Measurements from ENCODE around the gene HDAC2.
"Not testable (repeated sequence)": the region's sequence is repeated elsewhere in the genome, so short reads cannot be mapped to it uniquely, and the experiment has no call there.

Gene HDAC2

GRCh38 chr6:113994934-113995342, 24.0 kb upstream of the HDAC2 start:
- DNase-seq (ENCODE audit: low spot score): peak; percentile 33
- in situ Hi-C loops (cut with MboI; ENCODE audit: low pct_unique_long_range_greater_than_20kb, low sequenced_read_pairs, unreplicated experiment): no loop called here
- TF ChIP-seq CTCF (IDR thresholded peaks at IDR 0.05; ENCODE audit: extremely low read depth, insufficient read depth, missing control alignments): peak; percentile 44

GRCh38 chr6:113989675-113990074, 18.7 kb upstream of the HDAC2 start:
- DNase-seq (ENCODE audit: low spot score): no peak
- in situ Hi-C loops (cut with MboI; ENCODE audit: low pct_unique_long_range_greater_than_20kb, low sequenced_read_pairs, unreplicated experiment): no loop called here
- no peak for TF ChIP-seq CTCF (IDR thresholded peaks at IDR 0.05; ENCODE audit: extremely low read depth, insufficient read depth, missing control alignments)

GRCh38 chr6:113982675-113983074, 11.7 kb upstream of the HDAC2 start:
- DNase-seq (ENCODE audit: low spot score): not testable (repeated sequence)

GRCh38 chr6:113982055-113982550, 11.2 kb upstream of the HDAC2 start:
- in situ Hi-C loops (cut with MboI; ENCODE audit: low pct_unique_long_range_greater_than_20kb, low sequenced_read_pairs, unreplicated experiment): no loop called here
- no peak for DNase-seq (ENCODE audit: low spot score)
- TF ChIP-seq CTCF (IDR thresholded peaks at IDR 0.05; ENCODE audit: extremely low read depth, insufficient read depth, missing control alignments): no peak

More at GRCh38 chr6:113982675-113983074, 11.7 kb upstream of the HDAC2 start:
- in situ Hi-C loops (cut with MboI; ENCODE audit: low pct_unique_long_range_greater_than_20kb, low sequenced_read_pairs, unreplicated experiment): not testable (repeated sequence)

GRCh38 chr6:113980937-113981554, 10.1 kb upstream of the HDAC2 start:
- in situ Hi-C loops (cut with MboI; ENCODE audit: low pct_unique_long_range_greater_than_20kb, low sequenced_read_pairs, unreplicated experiment): no loop called here
- DNase-seq (ENCODE audit: low spot score): peak; percentile 28
- TF ChIP-seq CTCF (IDR thresholded peaks at IDR 0.05; ENCODE audit: extremely low read depth, insufficient read depth, missing control alignments): peak; percentile 53

GRCh38 chr6:113979937-113980336, 9.0 kb upstream of the HDAC2 start:
- in situ Hi-C loops (cut with MboI; ENCODE audit: low pct_unique_long_range_greater_than_20kb, low sequenced_read_pairs, unreplicated experiment): no loop called here
- TF ChIP-seq CTCF (IDR thresholded peaks at IDR 0.05; ENCODE audit: extremely low read depth, insufficient read depth, missing control alignments): no peak
- DNase-seq (ENCODE audit: low spot score): peak; percentile 23

- DNase-seq (ENCODE audit: low spot score): no peak
- in situ Hi-C loops (cut with MboI; ENCODE audit: low pct_unique_long_range_greater_than_20kb, low sequenced_read_pairs, unreplicated experiment): no loop called here
- TF ChIP-seq CTCF (IDR thresholded peaks at IDR 0.05; ENCODE audit: extremely low read depth, insufficient read depth, missing control alignments): no peak
These were observed 7.2 kb upstream of the HDAC2 start for GRCh38 chr6:113978084-113978675.
